OCI-LY3 (cell line): ENCODE data around the gene ARHGEF26.

ENCODE experiments used
- H2AFZ ChIP-seq: fragments of 200-600, 300-600 bp; shearing (Covaris generic); 2 replicates; pipeline ENCODE4 v1.6.0; 2014; ENCODE audit warnings: antibody characterized with exemption, low read depth, low read length
- H3K27ac ChIP-seq: fragments of 200-600, 300-600 bp; sonication (generic); 2 replicates; pipeline ENCODE4 v1.5.1; 2014; ENCODE audit warnings: mild to moderate bottlenecking, low read length, moderate library complexity, mixed read lengths
- H3K27me3 ChIP-seq: fragments of 200-600, 300-600 bp; sonication (generic); 2 replicates; pipeline ENCODE4 v1.6.1; 2014; ENCODE audit warnings: low read depth, low read length, mixed read lengths
- H3K36me3 ChIP-seq: fragments of 200-600, 300-600 bp; sonication (generic); replicated peaks from 2 replicates; pipeline ENCODE3; 2014; ENCODE audit warnings: low read depth, low read length, mixed read lengths
- H3K4me1 ChIP-seq: fragments of 300-600, 200-600 bp; sonication (generic); 2 replicates; pipeline ENCODE4 v1.6.1; 2014; ENCODE audit warnings: low read length, mixed read lengths
- H3K4me2 ChIP-seq: fragments of 200-600, 300-600 bp; sonication (generic); 2 replicates; pipeline ENCODE4 v1.6.1; 2014; ENCODE audit warnings: low read length, mixed read lengths
- H3K4me3 ChIP-seq: fragments of 300-600, 200-600 bp; sonication (generic); 2 replicates; pipeline ENCODE4 v1.5.1; 2014; ENCODE audit warnings: antibody characterized with exemption, mild to moderate bottlenecking, low read length, moderate library complexity
- H3K79me2 ChIP-seq: fragments of 300-600, 200-600 bp; shearing (Covaris generic); 2 replicates; pipeline ENCODE4 v1.6.1; 2014; ENCODE audit warnings: mild to moderate bottlenecking, low read length, mixed read lengths
- H3K9ac ChIP-seq: fragments of 300-600, 200-600 bp; shearing (Covaris generic); 2 replicates; pipeline ENCODE4 v1.6.0; 2014; ENCODE audit warnings: mild to moderate bottlenecking, low read length, moderate library complexity
- H3K9me3 ChIP-seq: fragments of 200-600, 300-600 bp; shearing (Covaris generic); 2 replicates; pipeline ENCODE4 v1.6.1; 2014; ENCODE audit warnings: low read length, mixed read lengths; ENCODE audit not compliant: insufficient read depth
- H4K20me1 ChIP-seq: fragments of 200-600, 300-600 bp; sonication (generic); 2 replicates; pipeline ENCODE4 v1.6.1; 2016; ENCODE audit warnings: low read length, mixed read lengths; ENCODE audit not compliant: insufficient read depth
- EZH2phosphoT487 ChIP-seq: fragments of 200-600 bp; shearing (Covaris generic); IDR thresholded peaks from 2 replicates; pipeline ENCODE4 v1.6.1; 2018; ENCODE audit warnings: antibody characterized with exemption, mixed run types, low read depth
- TF ChIP-seq, protein P1 (sequence below): fragments of 200-600, 300-600 bp; sonication (generic); IDR thresholded peaks from 2 replicates; pipeline ENCODE4 v1.5.1; 2014; ENCODE audit warnings: antibody characterized with exemption, low read length, low read depth

The ARHGEF26 gene

DNA sequence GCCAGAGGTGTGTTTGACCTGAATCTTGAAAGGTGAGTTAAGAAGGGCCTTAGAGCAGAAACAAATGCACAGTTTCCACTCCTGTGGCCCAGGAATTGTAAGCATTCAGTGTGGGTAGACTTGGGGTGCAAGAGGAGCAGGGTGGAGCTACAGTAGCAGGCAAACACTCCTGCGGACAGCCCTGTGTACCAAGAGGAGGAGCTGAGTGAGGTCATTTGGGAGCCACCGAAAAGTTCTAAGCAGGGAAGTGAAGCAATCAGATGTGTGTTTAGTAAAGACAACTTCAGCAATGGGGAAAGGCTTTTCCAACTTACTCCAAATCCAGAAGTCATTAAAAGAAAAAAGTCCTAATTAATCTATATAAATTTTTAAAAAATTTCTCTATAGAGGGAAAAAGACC, 99.3 kb downstream of the ARHGEF26 start:
- H4K20me1 ChIP-seq: no peaks in the 10 kb centered on the region
- H3K9me3 ChIP-seq: no peaks in the 10 kb centered on the region
- H2AFZ ChIP-seq: no peak overlapping the region
- H3K27ac ChIP-seq: no peak overlapping the region
- no peak overlapping the region for H3K4me2 ChIP-seq
- H3K4me1 ChIP-seq: no peaks in the 10 kb centered on the region
- no peak overlapping the region for H3K9ac ChIP-seq
- H3K4me3 ChIP-seq: no peak overlapping the region
- no peaks in the 10 kb centered on the region for H3K79me2 ChIP-seq
- TF ChIP-seq, protein P1, sequence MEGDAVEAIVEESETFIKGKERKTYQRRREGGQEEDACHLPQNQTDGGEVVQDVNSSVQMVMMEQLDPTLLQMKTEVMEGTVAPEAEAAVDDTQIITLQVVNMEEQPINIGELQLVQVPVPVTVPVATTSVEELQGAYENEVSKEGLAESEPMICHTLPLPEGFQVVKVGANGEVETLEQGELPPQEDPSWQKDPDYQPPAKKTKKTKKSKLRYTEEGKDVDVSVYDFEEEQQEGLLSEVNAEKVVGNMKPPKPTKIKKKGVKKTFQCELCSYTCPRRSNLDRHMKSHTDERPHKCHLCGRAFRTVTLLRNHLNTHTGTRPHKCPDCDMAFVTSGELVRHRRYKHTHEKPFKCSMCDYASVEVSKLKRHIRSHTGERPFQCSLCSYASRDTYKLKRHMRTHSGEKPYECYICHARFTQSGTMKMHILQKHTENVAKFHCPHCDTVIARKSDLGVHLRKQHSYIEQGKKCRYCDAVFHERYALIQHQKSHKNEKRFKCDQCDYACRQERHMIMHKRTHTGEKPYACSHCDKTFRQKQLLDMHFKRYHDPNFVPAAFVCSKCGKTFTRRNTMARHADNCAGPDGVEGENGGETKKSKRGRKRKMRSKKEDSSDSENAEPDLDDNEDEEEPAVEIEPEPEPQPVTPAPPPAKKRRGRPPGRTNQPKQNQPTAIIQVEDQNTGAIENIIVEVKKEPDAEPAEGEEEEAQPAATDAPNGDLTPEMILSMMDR: no peak
- TF ChIP-seq EZH2phosphoT487: no peak
- no peaks in the 10 kb centered on the region for H3K36me3 ChIP-seq
- H3K27me3 ChIP-seq: no peaks in the 10 kb centered on the region

DNA sequence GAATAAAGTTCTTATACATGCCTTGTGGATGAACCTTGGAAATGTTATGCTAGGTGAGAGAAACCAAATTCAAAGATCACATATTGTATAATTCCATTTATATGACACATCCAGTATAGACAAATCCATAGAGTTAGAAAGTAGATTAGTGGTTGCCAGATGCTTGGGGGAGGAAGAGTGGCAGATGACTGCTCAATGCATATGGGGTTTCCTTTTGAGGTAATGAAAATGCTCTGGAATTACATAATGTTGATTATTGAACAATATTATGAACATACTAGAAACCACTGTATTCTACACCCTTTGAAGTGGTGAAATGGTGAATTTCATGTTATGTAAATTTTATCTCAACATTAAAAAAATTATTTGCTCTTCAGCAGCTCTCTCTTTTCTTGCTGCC, 102.3 kb downstream of the ARHGEF26 start:
- H3K9me3 ChIP-seq: no peaks in the 10 kb centered on the region
- no peak for TF ChIP-seq EZH2phosphoT487
- TF ChIP-seq, protein P1: no peak
- no peaks in the 10 kb centered on the region for H3K36me3 ChIP-seq
- H3K9ac ChIP-seq: no peak overlapping the region
- no peaks in the 10 kb centered on the region for H3K79me2 ChIP-seq
- H3K27me3 ChIP-seq: no peaks in the 10 kb centered on the region
- H3K27ac ChIP-seq: no peak overlapping the region
- H3K4me1 ChIP-seq: no peaks in the 10 kb centered on the region
- H4K20me1 ChIP-seq: no peaks in the 10 kb centered on the region
- no peak overlapping the region for H3K4me2 ChIP-seq
- H2AFZ ChIP-seq: no peak overlapping the region
- no peak overlapping the region for H3K4me3 ChIP-seq

DNA sequence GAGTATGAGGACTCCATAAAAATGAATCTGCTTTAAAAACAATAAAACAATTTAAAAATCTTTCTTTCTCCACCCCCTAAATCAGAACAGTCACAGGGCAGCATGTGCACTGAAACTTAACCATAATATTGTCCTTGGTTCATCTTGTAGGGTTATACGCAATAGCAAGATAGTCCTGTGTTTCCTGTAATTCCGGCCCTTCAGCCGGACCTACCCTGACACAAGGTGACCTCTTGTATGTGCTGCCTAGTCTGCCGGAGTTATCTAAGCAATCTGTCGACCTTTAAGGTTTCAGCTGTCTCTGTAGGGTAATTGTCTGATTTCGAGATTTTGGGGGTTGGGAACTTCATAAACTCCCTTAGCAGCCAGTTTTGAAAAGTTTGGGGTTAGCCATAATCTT, 103.2 kb downstream of the ARHGEF26 start:
- no peaks in the 10 kb centered on the region for H3K9me3 ChIP-seq
- H3K36me3 ChIP-seq: no peaks in the 10 kb centered on the region
- H4K20me1 ChIP-seq: no peaks in the 10 kb centered on the region
- no peak for TF ChIP-seq EZH2phosphoT487
- TF ChIP-seq, protein P1: no peak
- no peak overlapping the region for H3K4me3 ChIP-seq
- no peak overlapping the region for H3K4me2 ChIP-seq
- no peaks in the 10 kb centered on the region for H3K79me2 ChIP-seq
- no peaks in the 10 kb centered on the region for H3K4me1 ChIP-seq
- H2AFZ ChIP-seq: no peak overlapping the region
- no peak overlapping the region for H3K9ac ChIP-seq
- no peak overlapping the region for H3K27ac ChIP-seq
- H3K27me3 ChIP-seq: no peaks in the 10 kb centered on the region

DNA sequence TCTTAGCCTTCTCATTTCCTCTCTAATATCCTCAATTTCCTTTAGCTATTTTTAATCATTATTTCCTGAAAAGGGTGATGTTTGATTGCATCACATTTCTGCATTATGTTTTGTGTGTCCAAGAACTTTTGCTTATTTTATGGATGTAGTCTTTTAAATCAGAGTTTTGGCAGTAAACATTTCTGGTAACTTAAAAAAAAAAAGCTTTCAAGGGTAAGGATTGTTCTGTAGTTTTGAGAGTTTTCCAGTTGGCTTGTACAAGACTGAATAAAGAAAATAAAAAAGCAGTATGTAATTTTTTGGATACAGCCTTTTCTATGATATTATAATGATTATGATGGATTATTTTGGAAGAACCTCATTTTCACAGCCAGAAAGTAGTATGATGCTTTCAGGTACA, 103.7 kb downstream of the ARHGEF26 start:
- Histone ChIP-seq H3K36me3 (no peaks in the 10 kb centered on the region), H3K4me2 (no peak overlapping the region), H3K79me2 (no peaks in the 10 kb centered on the region), H3K9me3 (no peaks in the 10 kb centered on the region), H3K9ac (no peak overlapping the region), H4K20me1 (no peaks in the 10 kb centered on the region), H3K4me3 (no peak overlapping the region), H3K4me1 (no peaks in the 10 kb centered on the region), H2AFZ (no peak overlapping the region), H3K27me3 (no peaks in the 10 kb centered on the region), H3K27ac (no peak overlapping the region)
- TF ChIP-seq, protein P1: no peak
- TF ChIP-seq EZH2phosphoT487: no peak
